ENCODE measurements around the gene RPL26. TPM values are rescaled to one million over a fixed set of nuclear protein-coding genes. Genes with fewer than 3 reads are reported as not detected.

The RPL26 gene
- total RNA-seq, 1 experiment from 2014 or later = 2,231 TPM

Other genes with a start within 250 kb of the RPL26 start
- gene PER1, start 230.8 kb downstream of the RPL26 start, total RNA-seq (2014; rRNA removed; shearing (Covaris generic)) = 10.6 and 18.4 TPM in 2 replicates
- 3.8 and 4.4 TPM in 2 replicates for gene VAMP2, start 220.2 kb downstream of the RPL26 start, total RNA-seq (2014; rRNA removed; shearing (Covaris generic))
- 27.5 and 31.5 TPM in 2 replicates for gene TMEM107, start 206.8 kb downstream of the RPL26 start, total RNA-seq (2014; rRNA removed; shearing (Covaris generic))
- gene BORCS6, start 193.0 kb downstream of the RPL26 start, total RNA-seq (2014; rRNA removed; shearing (Covaris generic)) = 3.9 and 6.8 TPM in 2 replicates
- 78.7 and 123 TPM in 2 replicates for gene AURKB, start 172.6 kb downstream of the RPL26 start, total RNA-seq (2014; rRNA removed; shearing (Covaris generic))
- gene CTC1, start 135.1 kb downstream of the RPL26 start, total RNA-seq (2014; rRNA removed; shearing (Covaris generic)) = 0.49 and 3.1 TPM in 2 replicates
- gene PFAS, start 133.9 kb downstream of the RPL26 start, total RNA-seq (2014; rRNA removed; shearing (Covaris generic)) = 14.5 and 22.9 TPM in 2 replicates
- 5.6 and 14.7 TPM in 2 replicates for gene RANGRF, start 94.5 kb downstream of the RPL26 start, total RNA-seq (2014; rRNA removed; shearing (Covaris generic))
- gene SLC25A35, start 87.8 kb downstream of the RPL26 start, total RNA-seq (2014; rRNA removed; shearing (Covaris generic)) = 1.7 and 2.4 TPM in 2 replicates
- not detected in 2 replicates for gene ARHGEF15, start 73.0 kb downstream of the RPL26 start, total RNA-seq (2014; rRNA removed; shearing (Covaris generic))
- not detected in 2 replicates for gene ODF4, start 43.4 kb downstream of the RPL26 start, total RNA-seq (2014; rRNA removed; shearing (Covaris generic))
- 0.10 TPM in 1 of 2 replicates, not detected in the other for gene RNF222, start 14.6 kb upstream of the RPL26 start, total RNA-seq (2014; rRNA removed; shearing (Covaris generic))
- gene NDEL1, start 52.7 kb upstream of the RPL26 start, total RNA-seq (2014; rRNA removed; shearing (Covaris generic)) = 39.5 and 43.7 TPM in 2 replicates
- 26.6 and 36.3 TPM in 2 replicates for gene MYH10, start 247.5 kb upstream of the RPL26 start, total RNA-seq (2014; rRNA removed; shearing (Covaris generic))